GM18867 (cell line): ENCODE measurements around the gene FHDC1.

ENCODE experiments used
- ATAC-seq: cut with Tn5 transposase; IDR thresholded peaks from one replicate; pipeline ENCODE4 v1.9.1; 2021; ENCODE audit warnings: mild to moderate bottlenecking, moderate library complexity; ENCODE audit not compliant: unreplicated experiment

FHDC1 gene

GRCh38 chr4:152957437-152958171, 21.5 kb downstream of the FHDC1 start:
- peak; percentile 71 for ATAC-seq

GRCh38 chr4:152959080-152959479, 23.0 kb downstream of the FHDC1 start:
- no peak for ATAC-seq

GRCh38 chr4:152960082-152960481, 24.0 kb downstream of the FHDC1 start:
- ATAC-seq, result no peak

- no peak for ATAC-seq
These were observed 25.1 kb downstream of the FHDC1 start for GRCh38 chr4:152961014-152961772.

GRCh38 chr4:152961773-152962115, 25.6 kb downstream of the FHDC1 start:
- no peak for ATAC-seq

- ATAC-seq, result no peak
These were observed 26.0 kb downstream of the FHDC1 start for GRCh38 chr4:152962150-152962549.

- ATAC-seq, result no peak
These were observed 28.2 kb downstream of the FHDC1 start for GRCh38 chr4:152964335-152964734.

- ATAC-seq, result peak; percentile 90
These were observed 29.5 kb downstream of the FHDC1 start for GRCh38 chr4:152965611-152966010.

GRCh38 chr4:152967907-152968306, 31.8 kb downstream of the FHDC1 start:
- no peak for ATAC-seq

- ATAC-seq, result no peak
These were observed 32.8 kb downstream of the FHDC1 start for GRCh38 chr4:152968806-152969394.

GRCh38 chr4:152970102-152970820, 34.1 kb downstream of the FHDC1 start:
- ATAC-seq, result no peak

- no peak for ATAC-seq
These were observed 34.9 kb downstream of the FHDC1 start for GRCh38 chr4:152971053-152971452.

- no peak for ATAC-seq
These were observed 36.9 kb downstream of the FHDC1 start for GRCh38 chr4:152972821-152973628.

GRCh38 chr4:152973629-152974467, 37.7 kb downstream of the FHDC1 start:
- no peak for ATAC-seq

- ATAC-seq, result no peak
These were observed 38.6 kb downstream of the FHDC1 start for GRCh38 chr4:152974468-152975379.

GRCh38 chr4:152975380-152976211, 39.5 kb downstream of the FHDC1 start:
- ATAC-seq, result no peak

- no peak for ATAC-seq
These were observed 40.2 kb downstream of the FHDC1 start for GRCh38 chr4:152976212-152976761.
